Lower leg skin (tissue), 4 donors: Measurements from ENCODE around the gene KCTD20. TPM values are rescaled to one million over a fixed set of nuclear protein-coding genes. Genes with fewer than 3 reads are reported as not detected.

ENCODE experiments used
- DNase-seq, 2 donors: peaks; one replicate each; pipeline ENCODE4 v3.0.0-alpha.2; 2019; ENCODE audit warnings: low spot score in 2 of 2
- H3K4me3 ChIP-seq: fragments of 200-600 bp; sonication (generic); 2 replicates; pipeline ENCODE4 v1.5.1; 2017; ENCODE audit warnings: mild to moderate bottlenecking, low read depth; ENCODE audit not compliant: poor library complexity, severe bottlenecking
- CTCF ChIP-seq, 3 donors: fragments of 450-650 bp; IDR thresholded peaks; one replicate each; pipeline ENCODE4 v1.5.1; 2016; ENCODE audit warnings: antibody characterized with exemption in 3 of 3, mild to moderate bottlenecking in 3 of 3, moderate library complexity in 2 of 3
- POLR2A ChIP-seq, 2 donors: fragments of 450-650 bp; IDR thresholded peaks; one replicate each; pipeline ENCODE4 v1.6.1; 2016 to 2017; ENCODE audit warnings: antibody characterized with exemption in 2 of 2, mild to moderate bottlenecking in 1 of 2, moderate library complexity in 1 of 2
- WGBS, 2 donors: methylation state at CpG; one replicate each; pipeline ENCODE4 v1.1.5; 2018; 5-methylcytosine and 5-hydroxymethylcytosine counted together
- intact Hi-C: fragments of 100-400 bp; cut with DNase I; formaldehyde crosslinking; loops from one replicate; pipeline ENCODE4 v1.15.0; 2023; ENCODE audit warnings: low total_unique reads
- total RNA-seq, 4 donors: library from RNA; depleted of rRNA; stranded (reverse); fragments of >200 nt; gene quantifications; one replicate each; pipeline ENCODE4 v1.1.0, GENCODE V29; 2016

KCTD20 gene
- total RNA-seq, 4 donors from 2014 or later, result 48.5 to 84.1 (median 56.8) TPM

GRCh38 chr6:36492092-36492491, 49.3 kb downstream of the KCTD20 start:
- intact Hi-C loops, result no loop called here
- TF ChIP-seq POLR2A (IDR thresholded peaks at IDR 0.05) (no peak), CTCF (IDR thresholded peaks at IDR 0.05) (no peak)
- H3K4me3 ChIP-seq, result no peak overlapping the region
- DNase-seq, result no peak
- 78% methylated on average over 4 of the region's 4 CpGs for WGBS, 2 donors

GRCh38 chr6:36492621-36493020, 49.8 kb downstream of the KCTD20 start:
- intact Hi-C loops, result no loop called here
- no peak overlapping the region for H3K4me3 ChIP-seq
- WGBS, 2 donors, result 44 to 66% methylated on average over 1 of the region's 1 CpG
- TF ChIP-seq POLR2A (IDR thresholded peaks at IDR 0.05), result no peak
- TF ChIP-seq CTCF (IDR thresholded peaks at IDR 0.05), result no peak
- no peak for DNase-seq

- intact Hi-C loops, result no loop called here
- 80 to 88% methylated on average over 6 of the region's 6 CpGs for WGBS, 2 donors
- no peak overlapping the region for H3K4me3 ChIP-seq
- DNase-seq, result no peak
- no peak for TF ChIP-seq POLR2A (IDR thresholded peaks at IDR 0.05)
- TF ChIP-seq CTCF (IDR thresholded peaks at IDR 0.05), result no peak
These were observed 50.5 kb downstream of the KCTD20 start for GRCh38 chr6:36493319-36493718.

- intact Hi-C loops, result no loop called here
These were observed 51.1 kb downstream of the KCTD20 start for GRCh38 chr6:36493859-36494258.

GRCh38 chr6:36495086-36495485, 52.3 kb downstream of the KCTD20 start:
- 92 to 93% methylated on average over 5 of the region's 5 CpGs for WGBS, 2 donors
- DNase-seq, result no peak
- intact Hi-C loops, result no loop called here
- no peak for TF ChIP-seq CTCF (IDR thresholded peaks at IDR 0.05)
- TF ChIP-seq POLR2A (IDR thresholded peaks at IDR 0.05), result no peak
- H3K4me3 ChIP-seq, result no peak overlapping the region

More at GRCh38 chr6:36493859-36494258, 51.1 kb downstream of the KCTD20 start:
- TF ChIP-seq CTCF (IDR thresholded peaks at IDR 0.05) (no peak), POLR2A (IDR thresholded peaks at IDR 0.05) (no peak)
- no peak for DNase-seq
- no peak overlapping the region for H3K4me3 ChIP-seq
- WGBS, 2 donors, result 66 to 74% methylated on average over 2 of the region's 2 CpGs

GRCh38 chr6:36499918-36500317, 57.1 kb downstream of the KCTD20 start:
- H3K4me3 ChIP-seq, result no peak overlapping the region
- TF ChIP-seq CTCF (IDR thresholded peaks at IDR 0.05), result no peak
- no peak for DNase-seq
- intact Hi-C loops, result no loop called here
- WGBS, 2 donors, result 71 to 72% methylated on average over 4 of the region's 4 CpGs
